IMR-90 (cell line): ENCODE results near the gene SCP2D1. TPM values are rescaled to one million over a fixed set of nuclear protein-coding genes. Genes with fewer than 3 reads are reported as not detected.
A peak's percentile ranks its signal among the peaks of the same experiment; 100 is the strongest.

ENCODE experiments used
- ATAC-seq: fragments of 200-7000 bp; cut with Tn5 transposase; 2 replicates; pipeline ENCODE4 v1.9.1; 2020; ENCODE audit warnings: low read depth, mild to moderate bottlenecking, moderate library complexity
- BruUV-seq: library from RNA; stranded (reverse); fragments of 400-500 nt; replicated peaks from 2 replicates; lab custom pipeline; 2021; lab: Mats Ljungman, UMichigan
- CTCF ChIA-PET: fragments of 300-600 bp; formaldehyde crosslinking; extraction: SDS; loops from one replicate; lab custom pipeline; 2021; ENCODE audit warnings: antibody characterized with exemption; lab: Yijun Ruan, JAX
- POLR2A ChIA-PET: fragments of 300-600 bp; sonication (Branson Sonifier 250); formaldehyde crosslinking; loops from one replicate; lab custom pipeline; 2022; ENCODE audit warnings: antibody characterized with exemption; ENCODE audit not compliant: unreplicated experiment; lab: Charles Lee
- DNase-seq: peaks from one replicate; pipeline ENCODE4 v3.0.0; 2013
- H2AFZ ChIP-seq: replicated peaks from 2 replicates; pipeline ENCODE3; 2013; ENCODE audit warnings: low read length, mild to moderate bottlenecking; ENCODE audit not compliant: poor library complexity
- H2AK5ac ChIP-seq: 2 replicates; pipeline ENCODE4 v1.6.1; 2013; ENCODE audit warnings: low read depth, low read length, inconsistent platforms
- H2AK9ac ChIP-seq: replicated peaks from 2 replicates; pipeline ENCODE3; 2013; ENCODE audit warnings: mild to moderate bottlenecking, low read depth, low read length, moderate library complexity; ENCODE audit not compliant: poor library complexity
- H2BK120ac ChIP-seq: 2 replicates; pipeline ENCODE4 v1.6.1; 2013; ENCODE audit warnings: low read depth, low read length, inconsistent platforms
- H2BK15ac ChIP-seq: 3 replicates; pipeline ENCODE4 v1.6.1; 2013; ENCODE audit warnings: low read depth, low read length, inconsistent platforms
- H2BK20ac ChIP-seq: 2 replicates; pipeline ENCODE4 v1.6.1; 2013; ENCODE audit warnings: low read depth, mild to moderate bottlenecking, inconsistent platforms, low read length, moderate library complexity
- H2BK5ac ChIP-seq: 2 replicates; pipeline ENCODE4 v1.6.1; 2013; ENCODE audit warnings: mild to moderate bottlenecking, low read depth, low read length, inconsistent platforms; ENCODE audit not compliant: poor library complexity, severe bottlenecking
- H3K14ac ChIP-seq: replicated peaks from 2 replicates; pipeline ENCODE4 v1.6.1; 2013; ENCODE audit warnings: low read depth, low read length, inconsistent platforms
- H3K18ac ChIP-seq: 2 replicates; pipeline ENCODE4 v1.6.1; 2013; ENCODE audit warnings: low read depth, low read length, control low read depth
- H3K23ac ChIP-seq: 2 replicates; pipeline ENCODE4 v1.6.1; 2013; ENCODE audit warnings: low read depth, low read length, inconsistent platforms
- H3K27ac ChIP-seq: 2 replicates; pipeline ENCODE4 v1.5.1; 2013; ENCODE audit warnings: mild to moderate bottlenecking, control low read depth, low read length; ENCODE audit not compliant: insufficient read depth
- H3K27me3 ChIP-seq: 2 replicates; pipeline ENCODE4 v1.6.1; 2013; ENCODE audit warnings: low read length; ENCODE audit not compliant: control insufficient read depth, insufficient read depth
- H3K36me3 ChIP-seq: 2 replicates; pipeline ENCODE4 v1.6.1; 2013; ENCODE audit warnings: low read length, mixed read lengths; ENCODE audit not compliant: control insufficient read depth, insufficient read depth
- H3K4ac ChIP-seq: 2 replicates; pipeline ENCODE4 v1.6.1; 2013; ENCODE audit warnings: low read depth, low read length, inconsistent platforms
- H3K4me1 ChIP-seq: 2 replicates; pipeline ENCODE4 v1.6.1; 2013; ENCODE audit warnings: low read length, mixed read lengths; ENCODE audit not compliant: control insufficient read depth, insufficient read depth
- H3K4me2 ChIP-seq: 2 replicates; pipeline ENCODE4 v1.6.1; 2013; ENCODE audit warnings: low read depth, mild to moderate bottlenecking, control low read depth, low read length, moderate library complexity
- H3K4me3 ChIP-seq: 2 replicates; pipeline ENCODE4 v1.5.1; 2013; ENCODE audit warnings: low read depth, mild to moderate bottlenecking, control low read depth, low read length, moderate library complexity; ENCODE audit not compliant: insufficient read depth
- H3K56ac ChIP-seq: 2 replicates; pipeline ENCODE4 v1.6.1; 2013; ENCODE audit warnings: low read length, inconsistent platforms; ENCODE audit not compliant: insufficient read depth; ENCODE audit errors: extremely low read depth
- H3K79me1 ChIP-seq, 2 experiments: 2 replicates each; pipeline ENCODE4 v1.6.1; 2013; ENCODE audit warnings: low read length in 2 of 2, inconsistent platforms in 1 of 2, low read depth in 1 of 2
- H3K9ac ChIP-seq: 2 replicates; pipeline ENCODE4 v1.6.1; 2013; ENCODE audit warnings: low read depth, low read length, control low read depth
- H3K9me1 ChIP-seq: 2 replicates; pipeline ENCODE4 v1.6.1; 2013; ENCODE audit warnings: low read length, inconsistent platforms; ENCODE audit not compliant: insufficient read depth
- H3K9me3 ChIP-seq: 2 replicates; pipeline ENCODE4 v1.6.1; 2013; ENCODE audit warnings: low read length; ENCODE audit not compliant: control insufficient read depth, insufficient read depth
- H4K20me1 ChIP-seq: 2 replicates; pipeline ENCODE4 v1.6.1; 2013; ENCODE audit warnings: low read length, inconsistent platforms; ENCODE audit not compliant: insufficient read depth
- H4K5ac ChIP-seq: 2 replicates; pipeline ENCODE4 v1.6.1; 2013; ENCODE audit warnings: mild to moderate bottlenecking, low read depth, low read length, control low read depth
- H4K8ac ChIP-seq, 2 experiments: 2 replicates each; pipeline ENCODE4 v1.6.1; 2013; ENCODE audit warnings: low read depth in 2 of 2, low read length in 2 of 2, control low read depth in 1 of 2, inconsistent platforms in 1 of 2
- H4K91ac ChIP-seq: 2 replicates; pipeline ENCODE4 v1.6.1; 2013; ENCODE audit warnings: low read depth, low read length, inconsistent platforms; ENCODE audit not compliant: insufficient read depth
- MAZ ChIP-seq: IDR thresholded peaks from 2 replicates; pipeline ENCODE4 v1.6.1; 2012; ENCODE audit warnings: low read depth, mild to moderate bottlenecking, low read length, improper control_type of control experiment, moderate library complexity, borderline replicate concordance
- WGBS, 2 experiments: methylation state at CpG; one replicate each; pipeline versions ENCODE4 v1.1.5 to v1.1.7; 2013; ENCODE audit warnings: missing lambda C conversion rate in 2 of 2; ENCODE audit not compliant: insufficient read length in 1 of 2; ENCODE audit errors: extremely low coverage in 2 of 2; 5-methylcytosine and 5-hydroxymethylcytosine counted together
- dilution Hi-C: fragments of 300-500 bp; cut with HindIII; formaldehyde crosslinking; loops from one replicate; pipeline ENCODE4 v1.14.3; 2018; ENCODE audit warnings: low sequenced_read_pairs; ENCODE audit not compliant: unreplicated experiment
- in situ Hi-C: fragments of 300-500 bp; cut with MboI; formaldehyde crosslinking; loops from 3 replicates; pipeline ENCODE4 v1.14.3; 2019; ENCODE audit warnings: low sequenced_read_pairs, inconsistent platforms, mixed read lengths
- intact Hi-C: fragments of 100-400 bp; cut with micrococcal nuclease; formaldehyde crosslinking; loops from 2 replicates; pipeline ENCODE4 v1.10.0; 2022
- polyA plus RNA-seq, 3 experiments: library from polyadenylated mRNA; depleted of rRNA; stranded (reverse); fragments of >200 nt; gene quantifications; 2 replicates each; pipeline ENCODE4 v1.2.3, GENCODE V29; 2012; ENCODE audit warnings: low replicate concordance in 1 of 3
- total RNA-seq: library from RNA; depleted of rRNA; stranded (reverse); fragments of >200 nt; gene quantifications from 2 replicates; pipeline ENCODE4 v1.2.3, GENCODE V29; 2012

Gene SCP2D1
- total and polyA plus RNA-seq, 2 of the 4 experiments (the other 2 are of a cell fraction): not detected

GRCh38 chr20:18805881-18806280, 7.7 kb upstream of the SCP2D1 start:
- intact Hi-C loops: no loop called here
- no peak overlapping the region for H3K27ac ChIP-seq
- dilution Hi-C loops: no loop called here
- no peak overlapping the region for H3K14ac ChIP-seq
- no peak overlapping the region for H2BK20ac ChIP-seq
- no peaks in the 10 kb centered on the region for H3K4me1 ChIP-seq
- H3K4me3 ChIP-seq: no peak overlapping the region
- H4K20me1 ChIP-seq: no peaks in the 10 kb centered on the region
- ChIA-PET POLR2A (no interaction called here), CTCF (no interaction called here)
- no peak overlapping the region for H3K4ac ChIP-seq
- no peaks in the 10 kb centered on the region for H3K9me1 ChIP-seq
- H2BK5ac ChIP-seq: no peak overlapping the region
- no TSS peak for BruUV-seq
- no peaks in the 10 kb centered on the region for H3K79me1 ChIP-seq
- no peak overlapping the region for H4K5ac ChIP-seq
- no peak overlapping the region for H3K23ac ChIP-seq
- no peak overlapping the region for H3K9ac ChIP-seq
- in situ Hi-C loops: no loop called here
- no peaks in the 10 kb centered on the region for H3K36me3 ChIP-seq
- no peak overlapping the region for H2AK9ac ChIP-seq
- H3K18ac ChIP-seq: no peak overlapping the region
- H4K8ac ChIP-seq: no peak overlapping the region
- WGBS, 2 experiments: no CpG with 5 or more reads among the region's 4 CpGs
- ATAC-seq (no peak; the same call in 1 of the 2 replicates), DNase-seq (peak; percentile 41)
- H2AK5ac ChIP-seq: no peak overlapping the region
- no peak overlapping the region for H4K91ac ChIP-seq
- H2AFZ ChIP-seq: no peak overlapping the region
- H2BK15ac ChIP-seq: no peak overlapping the region
- TF ChIP-seq MAZ: no peak
- H3K4me2 ChIP-seq: no peak overlapping the region
- H3K27me3 ChIP-seq: no peaks in the 10 kb centered on the region
- H3K9me3 ChIP-seq: no peaks in the 10 kb centered on the region
- no peak overlapping the region for H2BK120ac ChIP-seq
- H3K56ac ChIP-seq: no peak overlapping the region
